ENCODE results near the gene MYL5. TPM values are rescaled to one million over a fixed set of nuclear protein-coding genes. Genes with fewer than 3 reads are reported as not detected.
"Not testable (repeated sequence)": the region's sequence is repeated elsewhere in the genome, so short reads cannot be mapped to it uniquely, and the experiment has no call there.

Gene MYL5
- total RNA-seq, 2 donors from 2014 or later = 7.9 to 12.4 TPM

DNA sequence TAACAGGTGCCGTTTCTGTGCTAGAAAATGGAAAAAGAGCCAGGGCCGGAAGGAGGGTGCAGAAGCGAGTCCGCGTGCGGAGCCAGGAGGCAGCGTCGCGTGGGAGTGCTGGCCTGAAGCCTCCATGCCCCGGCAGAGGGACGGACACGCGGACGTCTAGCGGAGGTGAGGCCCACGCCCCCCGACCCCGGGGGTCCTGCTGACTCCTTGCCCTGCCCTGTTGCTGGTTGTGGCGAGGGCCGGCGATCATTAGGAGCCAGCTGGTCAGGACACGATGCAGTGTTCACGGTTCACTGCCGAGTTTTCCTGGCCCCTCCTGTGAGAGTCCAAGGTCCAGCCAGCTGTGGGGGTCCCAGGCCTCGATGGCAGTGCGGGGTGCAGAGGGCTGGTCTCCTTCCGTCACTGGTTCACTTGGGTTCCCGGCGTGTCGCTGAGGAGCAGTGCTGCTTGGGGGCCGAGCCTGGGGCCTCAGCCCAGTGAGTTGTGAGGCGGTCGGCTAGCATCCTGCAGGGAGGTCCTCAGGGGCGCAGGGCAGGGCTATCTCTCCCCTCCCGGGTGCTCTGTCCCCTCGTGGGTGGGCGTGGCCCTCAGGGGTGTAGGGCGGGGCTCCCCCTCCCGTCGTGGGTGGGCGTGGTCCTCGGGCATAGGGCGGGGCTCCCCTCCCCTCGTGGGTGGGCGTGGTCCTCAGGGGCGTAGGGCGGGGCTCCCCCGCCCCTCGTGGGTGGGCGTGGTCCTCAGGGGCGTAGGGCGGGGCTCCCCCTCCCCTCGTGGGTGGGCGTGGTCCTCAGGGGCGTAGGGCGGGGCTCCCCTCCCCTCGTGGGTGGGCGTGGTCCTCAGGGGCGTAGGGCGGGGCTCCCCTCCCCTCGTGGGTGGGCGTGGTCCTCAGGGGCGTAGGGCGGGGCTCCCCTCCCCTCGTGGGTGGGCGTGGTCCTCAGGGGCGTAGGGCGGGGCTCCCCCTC, 56.9 kb downstream of the MYL5 start:
- intact Hi-C loops (cut with DNase I); DNase-seq (ENCODE audit: low spot score): not testable (repeated sequence)

Other genes starting within 250 kb of the MYL5 start
- 10 to 100 TPM; 17.4 to 20.4 TPM for gene ZNF721, start 175.4 kb upstream of the MYL5 start, total RNA-seq
- 10 to 100 TPM; 32.7 to 42.8 TPM for gene PIGG, start 175.3 kb upstream of the MYL5 start, total RNA-seq
- not detected for gene TMEM271, start 98.2 kb upstream of the MYL5 start, total RNA-seq
- gene PDE6B, start 49.0 kb upstream of the MYL5 start, total RNA-seq = 1 to 10 TPM; 1.4 to 3.7 TPM
- 100 to 1,000 TPM; 180 to 237 TPM for gene ATP5ME, start 266 bp upstream of the MYL5 start, total RNA-seq
- gene SLC49A3, start 14.6 kb downstream of the MYL5 start, total RNA-seq = 10 to 100 TPM in 1 of 2 donors, 1 to 10 TPM in 1; 9.3 to 10.4 TPM
- 10 to 100 TPM; 25.6 to 35.8 TPM for gene PCGF3, start 31.3 kb downstream of the MYL5 start, total RNA-seq
- 1 to 10 TPM; 2.5 to 5.1 TPM for gene CPLX1, start 151.6 kb downstream of the MYL5 start, total RNA-seq